Stomach (tissue), 4 donors: ENCODE results near the gene PRADC1.

Experiments used
- EP300 ChIP-seq: sonication (generic); formaldehyde crosslinking; IDR thresholded peaks from one replicate; pipeline ENCODE4 v1.6.1; 2017; ENCODE audit warnings: antibody characterized with exemption
- POLR2A ChIP-seq, 4 donors: fragments of 450-650 bp; IDR thresholded peaks; one replicate each; pipeline ENCODE4 v1.6.1; 2016; ENCODE audit warnings: antibody characterized with exemption in 4 of 4, control low read depth in 2 of 4, mild to moderate bottlenecking in 1 of 4, moderate library complexity in 1 of 4

DNA sequence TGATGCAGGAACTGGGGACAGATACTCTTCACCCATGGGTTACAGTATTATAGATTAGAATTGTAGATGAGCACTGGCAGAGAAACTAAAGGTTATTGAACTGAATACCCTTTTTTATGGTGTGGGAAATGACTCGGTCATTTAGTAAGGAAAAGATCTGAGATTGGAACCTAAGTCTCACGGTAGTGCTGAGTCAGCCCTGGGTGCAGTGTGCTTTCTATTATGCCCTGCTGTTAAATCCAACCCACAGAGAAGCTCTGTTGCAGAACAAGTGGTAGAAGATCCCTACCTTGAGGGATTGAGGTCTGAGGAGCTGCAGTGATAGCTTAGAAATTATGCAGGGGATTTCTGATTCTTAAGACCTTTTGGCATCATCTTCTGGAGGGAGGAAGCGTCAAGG is 13.8 kb upstream of the PRADC1 start:
- TF ChIP-seq EP300 = no peak
- no peak for TF ChIP-seq POLR2A (IDR thresholded peaks at IDR 0.05)
